Tracheal epithelial cell (primary cell): Measurements from ENCODE around the gene PLEKHM2. TPM values are rescaled to one million over a fixed set of nuclear protein-coding genes. Genes with fewer than 3 reads are reported as not detected.

Source experiments
- total RNA-seq: library from RNA; depleted of rRNA; stranded (reverse); fragments of >200 nt; gene quantifications from 2 replicates; pipeline ENCODE4 v1.2.1, GENCODE V29; 2014

Gene PLEKHM2, protein sequence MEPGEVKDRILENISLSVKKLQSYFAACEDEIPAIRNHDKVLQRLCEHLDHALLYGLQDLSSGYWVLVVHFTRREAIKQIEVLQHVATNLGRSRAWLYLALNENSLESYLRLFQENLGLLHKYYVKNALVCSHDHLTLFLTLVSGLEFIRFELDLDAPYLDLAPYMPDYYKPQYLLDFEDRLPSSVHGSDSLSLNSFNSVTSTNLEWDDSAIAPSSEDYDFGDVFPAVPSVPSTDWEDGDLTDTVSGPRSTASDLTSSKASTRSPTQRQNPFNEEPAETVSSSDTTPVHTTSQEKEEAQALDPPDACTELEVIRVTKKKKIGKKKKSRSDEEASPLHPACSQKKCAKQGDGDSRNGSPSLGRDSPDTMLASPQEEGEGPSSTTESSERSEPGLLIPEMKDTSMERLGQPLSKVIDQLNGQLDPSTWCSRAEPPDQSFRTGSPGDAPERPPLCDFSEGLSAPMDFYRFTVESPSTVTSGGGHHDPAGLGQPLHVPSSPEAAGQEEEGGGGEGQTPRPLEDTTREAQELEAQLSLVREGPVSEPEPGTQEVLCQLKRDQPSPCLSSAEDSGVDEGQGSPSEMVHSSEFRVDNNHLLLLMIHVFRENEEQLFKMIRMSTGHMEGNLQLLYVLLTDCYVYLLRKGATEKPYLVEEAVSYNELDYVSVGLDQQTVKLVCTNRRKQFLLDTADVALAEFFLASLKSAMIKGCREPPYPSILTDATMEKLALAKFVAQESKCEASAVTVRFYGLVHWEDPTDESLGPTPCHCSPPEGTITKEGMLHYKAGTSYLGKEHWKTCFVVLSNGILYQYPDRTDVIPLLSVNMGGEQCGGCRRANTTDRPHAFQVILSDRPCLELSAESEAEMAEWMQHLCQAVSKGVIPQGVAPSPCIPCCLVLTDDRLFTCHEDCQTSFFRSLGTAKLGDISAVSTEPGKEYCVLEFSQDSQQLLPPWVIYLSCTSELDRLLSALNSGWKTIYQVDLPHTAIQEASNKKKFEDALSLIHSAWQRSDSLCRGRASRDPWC
- 63.7 and 75.2 TPM in 2 replicates for total RNA-seq

DNA sequence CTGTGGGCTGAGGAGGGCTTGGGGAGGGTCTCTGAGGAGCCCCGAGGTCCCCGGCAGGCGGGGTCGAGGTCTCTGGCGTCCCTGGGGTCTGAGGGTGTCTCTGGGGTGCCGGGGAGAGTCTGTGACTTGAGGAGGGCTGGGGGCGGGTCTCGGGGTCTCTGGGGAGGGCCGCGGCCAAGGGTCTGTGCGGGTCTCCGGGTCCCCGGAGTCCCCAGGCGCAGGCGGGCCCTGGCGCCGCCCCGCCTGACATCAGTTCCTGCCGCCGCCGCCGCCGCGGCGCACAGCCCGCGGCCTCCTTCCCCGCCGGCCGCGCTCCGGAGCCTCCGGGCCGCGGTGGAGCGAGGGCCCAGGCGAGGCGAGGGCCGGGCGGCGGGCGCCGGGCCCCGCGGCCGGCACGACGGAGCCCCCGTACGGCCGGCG, at the start of gene PLEKHM2:
Gene PLEKHM2 (plus strand): TSS at position 279 of the 420 bp plus-strand sequence. CDS start 239 bp downstream, outside the sequence.

GRCh38 chr1:15736038-15736891, 52.1 kb downstream of the PLEKHM2 start, which contains the start of gene SLC25A34:
SLC25A34 (plus strand) TSS chr1:15736258; CDS start chr1:15736486, 228 bp downstream.

DNA sequence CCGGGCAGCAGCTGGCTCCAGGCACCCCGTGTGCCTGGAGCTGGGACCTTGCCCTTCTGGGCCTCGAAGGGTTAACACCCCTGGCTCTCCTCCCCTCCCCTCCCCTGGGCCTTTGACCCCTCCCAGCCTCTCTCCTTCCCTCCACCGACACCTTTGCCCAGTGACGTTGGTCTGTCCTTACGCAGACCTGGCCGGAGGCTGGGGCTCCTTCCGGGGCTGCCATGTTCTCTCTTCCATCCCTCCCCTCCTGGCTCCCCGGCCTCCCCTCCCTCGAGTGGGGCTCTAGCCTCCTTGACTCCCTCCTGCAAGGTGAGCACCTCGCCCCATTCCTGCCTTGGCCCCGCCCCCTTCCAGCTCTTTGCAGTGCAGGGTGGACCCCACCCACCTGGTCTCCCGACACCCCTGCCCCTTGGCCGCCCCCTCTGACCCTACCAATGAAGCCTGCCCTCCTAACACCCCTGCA, 58.2 kb downstream of the PLEKHM2 start, which contains the start of gene TMEM82:
Gene TMEM82 (plus strand): TSS at position 161 of the 463 bp plus-strand sequence. CDS start 61 bp downstream, at position 222.

GRCh38 chr1:15758343-15758931, 74.3 kb downstream of the PLEKHM2 start, which contains the start of gene FBLIM1:
FBLIM1 (plus strand) TSS chr1:15758795; CDS start chr1:15764984, 6,189 bp downstream.

Other genes with a start within 250 kb of the PLEKHM2 start
- not detected in 2 replicates for gene CTRC, start 245.9 kb upstream of the PLEKHM2 start, total RNA-seq
- gene CELA2A, start 227.6 kb upstream of the PLEKHM2 start, total RNA-seq, result not detected in 2 replicates
- not detected in 2 replicates for gene CELA2B, start 208.2 kb upstream of the PLEKHM2 start, total RNA-seq
- gene CASP9, start 160.1 kb upstream of the PLEKHM2 start, total RNA-seq, result 3.4 and 4.0 TPM in 2 replicates
- gene DNAJC16, start 157.5 kb upstream of the PLEKHM2 start, total RNA-seq, result 10.7 and 11.8 TPM in 2 replicates
- gene AGMAT, start 99.3 kb upstream of the PLEKHM2 start, total RNA-seq, result 1.9 and 2.1 TPM in 2 replicates
- gene DDI2, start 66.9 kb upstream of the PLEKHM2 start, total RNA-seq, result 13.0 and 20.7 TPM in 2 replicates
- 0.21 and 0.48 TPM in 2 replicates for gene SLC25A34, start 51.9 kb downstream of the PLEKHM2 start, total RNA-seq
- not detected in 2 replicates for gene TMEM82, start 58.2 kb downstream of the PLEKHM2 start, total RNA-seq
- gene FBLIM1, start 74.5 kb downstream of the PLEKHM2 start, total RNA-seq, result 74.6 and 288 TPM in 2 replicates
- 1.4 and 2.6 TPM in 2 replicates for gene UQCRHL, start 123.3 kb downstream of the PLEKHM2 start, total RNA-seq
- 23.2 and 30.4 TPM in 2 replicates for gene SPEN, start 163.4 kb downstream of the PLEKHM2 start, total RNA-seq